ENCODE measurements around the gene LECT2. TPM values are rescaled to one million over a fixed set of nuclear protein-coding genes. Genes with fewer than 3 reads are reported as not detected.

Gene LECT2
- total and polyA plus RNA-seq, 9 donors, result not detected

DNA sequence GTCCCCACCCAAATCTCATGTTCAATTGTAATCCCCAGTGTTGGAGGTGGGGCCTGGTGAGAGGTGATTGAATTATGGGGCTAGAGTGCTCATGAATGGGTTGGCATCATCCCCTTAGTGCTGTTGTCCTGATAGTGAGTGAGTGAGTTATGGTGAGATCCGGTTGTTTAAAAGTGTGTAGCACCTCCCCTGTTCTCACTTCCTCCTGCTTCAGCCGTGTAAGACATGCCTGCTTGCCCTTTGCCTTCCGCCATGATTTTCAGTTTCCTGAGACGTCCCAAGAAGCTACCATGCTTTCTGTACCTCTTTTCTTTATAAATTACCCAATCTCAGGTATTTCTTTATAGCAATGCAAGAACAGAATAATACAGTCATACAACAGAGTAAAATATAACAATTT is 742 bp upstream of the LECT2 start:
- TF ChIP-seq, protein P1, sequence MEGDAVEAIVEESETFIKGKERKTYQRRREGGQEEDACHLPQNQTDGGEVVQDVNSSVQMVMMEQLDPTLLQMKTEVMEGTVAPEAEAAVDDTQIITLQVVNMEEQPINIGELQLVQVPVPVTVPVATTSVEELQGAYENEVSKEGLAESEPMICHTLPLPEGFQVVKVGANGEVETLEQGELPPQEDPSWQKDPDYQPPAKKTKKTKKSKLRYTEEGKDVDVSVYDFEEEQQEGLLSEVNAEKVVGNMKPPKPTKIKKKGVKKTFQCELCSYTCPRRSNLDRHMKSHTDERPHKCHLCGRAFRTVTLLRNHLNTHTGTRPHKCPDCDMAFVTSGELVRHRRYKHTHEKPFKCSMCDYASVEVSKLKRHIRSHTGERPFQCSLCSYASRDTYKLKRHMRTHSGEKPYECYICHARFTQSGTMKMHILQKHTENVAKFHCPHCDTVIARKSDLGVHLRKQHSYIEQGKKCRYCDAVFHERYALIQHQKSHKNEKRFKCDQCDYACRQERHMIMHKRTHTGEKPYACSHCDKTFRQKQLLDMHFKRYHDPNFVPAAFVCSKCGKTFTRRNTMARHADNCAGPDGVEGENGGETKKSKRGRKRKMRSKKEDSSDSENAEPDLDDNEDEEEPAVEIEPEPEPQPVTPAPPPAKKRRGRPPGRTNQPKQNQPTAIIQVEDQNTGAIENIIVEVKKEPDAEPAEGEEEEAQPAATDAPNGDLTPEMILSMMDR (IDR thresholded peaks at IDR 0.05), result no peak
- TF ChIP-seq EP300 (IDR thresholded peaks at IDR 0.05) (no peak), POLR2A (IDR thresholded peaks at IDR 0.05) (no peak)
- intact Hi-C loops (cut with DNase I), result no loop called here
- Histone ChIP-seq H3K4me3 (no peak overlapping the region), H3K4me1 (ENCODE audit: insufficient read depth) (no peaks in the 10 kb centered on the region), H3K27me3 (no peaks in the 10 kb centered on the region), H3K36me3 (no peaks in the 10 kb centered on the region), H3K27ac (no peak overlapping the region), H3K9me3 (no peaks in the 10 kb centered on the region)
- DNase-seq, result no peak
- WGBS, 3 donors, result 85 to 88% (median 86%) methylated on average over 4 of the region's 4 CpGs

DNA sequence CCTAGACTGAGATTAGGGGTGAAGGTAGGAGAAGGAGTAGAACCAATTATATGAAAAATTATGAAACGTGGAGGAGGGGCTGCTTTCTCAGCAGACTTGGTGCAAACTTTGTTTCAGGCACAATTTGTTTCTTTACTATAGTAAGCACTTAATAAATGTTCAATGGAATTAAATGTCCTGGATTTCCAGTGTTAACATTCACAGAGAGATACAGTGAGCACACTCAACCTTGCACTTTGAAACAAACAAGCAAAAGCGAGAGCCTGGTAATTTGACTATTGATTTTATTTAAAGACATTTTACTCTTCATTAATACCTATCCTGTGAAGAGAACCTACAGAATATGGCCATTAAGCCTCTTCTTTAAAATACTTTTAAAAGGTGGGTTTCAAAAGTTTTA is 933 bp downstream of the LECT2 start:
- Histone ChIP-seq H3K36me3 (no peaks in the 10 kb centered on the region), H3K4me3 (no peak overlapping the region), H3K4me1 (ENCODE audit: insufficient read depth) (no peaks in the 10 kb centered on the region), H3K27me3 (no peaks in the 10 kb centered on the region), H3K27ac (no peak overlapping the region), H3K9me3 (no peaks in the 10 kb centered on the region)
- DNase-seq, result no peak
- intact Hi-C loops (cut with DNase I), result no loop called here
- TF ChIP-seq POLR2A (IDR thresholded peaks at IDR 0.05) (no peak), EP300 (IDR thresholded peaks at IDR 0.05) (no peak)
- TF ChIP-seq, protein P1 (IDR thresholded peaks at IDR 0.05), result no peak
- WGBS, 3 donors, result 51 to 69% (median 62%) methylated on average over 2 of the region's 2 CpGs

GRCh38 chr5:135952683-135953082 is 2.1 kb downstream of the LECT2 start:
- H3K4me3 ChIP-seq, result no peak overlapping the region
- 78 to 85% (median 81%) methylated on average over 4 of the region's 4 CpGs for WGBS, 3 donors
- no peaks in the 10 kb centered on the region for H3K27me3 ChIP-seq
- TF ChIP-seq POLR2A (IDR thresholded peaks at IDR 0.05) (no peak), EP300 (IDR thresholded peaks at IDR 0.05) (no peak)
- TF ChIP-seq, protein P1 (IDR thresholded peaks at IDR 0.05), result no peak
- DNase-seq, result no peak
- no peaks in the 10 kb centered on the region for H3K9me3 ChIP-seq
- no peak overlapping the region for H3K27ac ChIP-seq
- H3K36me3 ChIP-seq, result no peaks in the 10 kb centered on the region
- no peaks in the 10 kb centered on the region for H3K4me1 ChIP-seq (ENCODE audit: insufficient read depth)
- intact Hi-C loops (cut with DNase I), result no loop called here

DNA sequence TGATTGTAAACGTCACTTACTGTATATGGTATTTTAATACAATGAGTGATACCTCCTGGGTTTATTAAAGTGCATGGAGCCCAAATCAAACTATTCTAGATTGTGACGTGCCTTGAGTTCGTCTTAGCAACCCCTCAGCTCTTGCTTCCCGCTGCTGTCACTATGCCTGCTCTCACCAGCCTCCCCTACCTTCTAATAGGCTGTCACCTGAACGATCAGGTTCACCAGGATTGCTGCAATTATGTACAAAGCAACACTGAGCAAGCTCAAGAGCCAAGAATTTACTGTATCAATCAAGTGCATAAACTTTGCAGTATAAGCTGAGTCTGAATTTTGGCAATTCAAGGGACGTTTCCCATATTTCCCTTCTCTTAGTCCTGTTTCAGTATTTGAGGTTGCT is 3.0 kb downstream of the LECT2 start:
- intact Hi-C loops (cut with DNase I), result no loop called here

More for the DNA sequence above, 3.0 kb downstream of the LECT2 start:
- TF ChIP-seq, protein P1 (IDR thresholded peaks at IDR 0.05), result no peak
- TF ChIP-seq POLR2A (IDR thresholded peaks at IDR 0.05) (no peak), EP300 (IDR thresholded peaks at IDR 0.05) (no peak)
- WGBS, 3 donors, result 78 to 88% (median 79%) methylated on average over 6 of the region's 6 CpGs
- Histone ChIP-seq H3K4me1 (ENCODE audit: insufficient read depth) (no peaks in the 10 kb centered on the region), H3K36me3 (no peaks in the 10 kb centered on the region), H3K27ac (no peak overlapping the region), H3K27me3 (no peaks in the 10 kb centered on the region), H3K4me3 (no peak overlapping the region), H3K9me3 (no peaks in the 10 kb centered on the region)
- DNase-seq, result no peak

Measured in ovary (tissue), 9 donors.